NCI-H345 (cell line): ENCODE measurements around the gene SHMT1.
"Not testable (repeated sequence)": the region's sequence is repeated elsewhere in the genome, so short reads cannot be mapped to it uniquely, and the experiment has no call there.

Source experiments
- DNase-seq: peaks from one replicate; lab custom pipeline; 2025; lab: John Stamatoyannopoulos, UW

SHMT1 gene

DNA sequence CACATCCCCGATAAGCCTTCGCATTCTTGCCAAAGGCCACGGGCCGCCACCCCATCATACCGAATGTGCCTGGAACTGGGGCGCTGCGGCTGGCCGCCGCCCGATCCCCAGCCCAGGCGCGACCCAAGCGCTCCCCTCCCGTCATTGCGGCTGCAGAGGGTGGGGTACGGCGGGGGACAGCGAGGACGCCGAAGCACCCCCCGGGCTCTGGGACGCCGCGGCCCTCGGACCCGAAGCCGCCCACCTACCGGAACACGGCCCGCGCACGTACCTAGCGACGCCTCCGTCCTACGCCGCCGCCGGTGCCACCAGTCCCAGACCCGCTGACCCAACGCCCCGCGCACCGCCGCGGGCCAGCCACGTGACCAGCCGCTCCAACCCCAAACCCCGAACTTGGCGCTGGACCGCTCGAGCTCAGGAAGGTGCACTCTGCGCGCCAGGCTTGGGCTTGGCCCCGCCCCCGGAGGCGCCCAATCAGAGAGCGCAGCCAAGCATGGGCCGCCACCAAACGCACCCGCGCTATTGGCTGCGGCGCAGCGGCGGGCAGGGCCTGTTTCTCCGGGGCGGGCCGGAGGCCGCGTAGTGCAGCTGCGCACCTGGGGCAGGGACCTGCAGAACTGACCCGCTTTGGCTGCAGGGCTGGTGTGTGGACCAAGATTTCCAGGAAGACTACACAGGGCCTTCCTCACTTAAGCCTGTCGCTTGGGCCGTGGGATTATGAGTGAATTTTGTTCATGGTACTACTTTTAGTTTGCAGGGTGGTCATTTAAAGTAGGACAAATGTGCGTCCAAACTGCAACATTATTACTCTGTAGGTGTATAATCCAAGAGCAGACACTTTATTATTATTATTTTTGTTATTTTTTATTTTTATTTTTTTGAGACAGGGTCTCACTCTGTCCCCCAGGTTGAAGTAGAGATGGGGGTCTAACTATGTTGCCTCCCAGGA lies at the start of gene SHMT1:
TSS of gene SHMT1 (minus strand) at position 450 of the 949 bp plus-strand sequence. CDS start 7,569 bp downstream, outside the sequence.
- DNase-seq, result peak; percentile 93

DNA sequence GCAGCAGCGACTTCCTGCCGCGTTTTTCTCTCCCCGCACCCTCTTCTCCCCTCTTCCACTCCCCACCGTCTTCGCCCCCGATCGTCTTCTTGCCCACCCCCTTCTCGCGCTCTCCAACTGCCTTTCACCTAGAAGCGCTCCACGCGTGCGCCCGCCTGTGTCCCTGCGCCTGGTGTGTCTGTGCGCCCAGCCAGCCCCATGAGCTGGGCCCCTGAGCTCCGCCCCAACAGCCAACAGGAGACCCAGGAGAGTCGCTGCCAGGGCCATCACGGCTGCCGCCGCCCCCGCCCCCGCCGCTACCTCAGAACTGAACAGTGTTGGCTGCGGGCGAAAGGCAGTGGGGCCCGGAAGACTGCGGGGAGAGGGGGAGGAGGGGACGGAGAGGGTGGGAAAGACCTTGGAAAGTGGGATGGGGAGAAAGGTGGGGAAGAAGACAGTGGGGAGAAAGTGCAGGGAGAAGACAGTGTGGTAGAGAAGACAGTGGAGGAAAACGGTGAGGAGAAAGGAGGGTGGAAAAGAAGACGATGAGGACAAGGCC lies 48.7 kb upstream of the SHMT1 start:
- not testable (repeated sequence) for DNase-seq

- not testable (repeated sequence) for DNase-seq
Measured at GRCh38 chr17:18411377-18411864, 48.1 kb upstream of the SHMT1 start.

GRCh38 chr17:18410736-18411135 lies 47.4 kb upstream of the SHMT1 start:
- not testable (repeated sequence) for DNase-seq

GRCh38 chr17:18409321-18409720 lies 46.0 kb upstream of the SHMT1 start:
- DNase-seq, result not testable (repeated sequence)

GRCh38 chr17:18408906-18409305 lies 45.6 kb upstream of the SHMT1 start:
- not testable (repeated sequence) for DNase-seq

GRCh38 chr17:18403604-18404003 lies 40.3 kb upstream of the SHMT1 start:
- not testable (repeated sequence) for DNase-seq

DNA sequence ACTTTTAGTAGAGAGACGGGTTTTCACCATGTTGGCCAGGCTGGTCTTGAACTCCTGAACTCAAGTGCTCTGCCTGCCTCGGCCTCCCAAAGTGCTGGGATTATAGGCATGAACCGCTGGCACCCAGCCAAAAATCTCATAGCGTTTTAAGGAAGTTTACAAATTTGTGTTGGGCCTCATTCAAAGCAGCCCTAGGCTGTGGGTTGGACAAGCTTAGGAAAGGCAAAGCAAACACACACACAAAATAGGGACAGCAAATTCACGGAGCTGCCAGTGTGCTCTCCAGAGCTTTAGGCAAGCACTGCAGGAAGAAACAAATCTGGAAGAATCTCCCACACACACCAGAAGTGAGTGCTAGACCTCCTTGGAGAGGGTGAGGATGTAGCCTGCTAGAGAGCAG lies 39.8 kb upstream of the SHMT1 start:
- DNase-seq, result not testable (repeated sequence)

DNA sequence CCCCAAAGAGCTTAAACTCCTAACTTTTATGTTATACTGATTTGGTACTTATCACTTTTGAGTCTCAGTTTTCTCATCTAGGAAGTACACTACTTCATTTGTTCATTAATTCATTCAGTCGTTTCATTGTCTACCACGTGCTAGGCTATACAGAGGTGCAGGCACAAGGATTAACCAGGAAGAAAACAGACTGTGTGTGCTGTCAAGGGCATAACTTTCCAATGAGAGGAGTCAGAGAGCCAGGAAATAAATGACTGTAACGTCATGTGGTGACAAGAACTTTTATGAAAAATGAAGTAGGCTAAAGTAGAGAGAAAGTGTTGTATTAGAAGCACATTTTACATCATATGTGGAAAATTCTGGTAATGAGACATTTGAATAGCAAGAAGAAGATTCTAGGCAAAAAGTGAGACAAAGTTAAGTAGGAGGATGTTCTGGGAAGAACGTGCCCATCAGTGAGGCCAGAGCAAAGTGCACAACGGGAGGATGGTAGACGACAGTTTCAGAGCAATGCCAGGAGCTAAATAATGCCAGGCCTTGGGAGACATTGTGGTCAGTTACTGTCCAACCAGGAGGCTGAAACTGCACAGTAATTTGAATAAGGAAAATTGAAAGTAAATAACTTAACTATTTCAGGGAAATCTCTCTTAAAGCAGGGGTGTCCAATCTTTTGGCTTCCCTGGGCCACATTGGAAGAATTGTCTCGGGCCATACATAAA lies 38.7 kb upstream of the SHMT1 start:
- not testable (repeated sequence) for DNase-seq

DNA sequence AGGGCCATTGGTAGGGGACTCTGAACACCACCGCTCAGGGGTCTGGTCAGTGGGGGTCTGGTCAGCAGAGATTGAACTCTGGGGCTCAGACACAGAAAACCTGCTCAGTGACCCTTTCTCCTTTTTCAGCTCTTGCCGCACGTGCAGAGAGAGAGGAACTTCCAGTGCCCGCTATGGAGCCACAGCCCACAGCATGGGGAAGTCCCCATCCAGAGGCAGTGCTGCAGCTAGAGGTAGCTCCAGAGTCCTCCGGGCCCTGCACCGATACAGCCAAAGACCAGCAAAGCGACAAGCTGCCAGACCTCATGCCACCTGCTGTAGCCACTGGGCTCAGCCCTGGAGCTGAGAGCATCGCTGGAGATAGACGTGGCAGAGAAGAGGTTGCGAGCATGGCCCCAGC lies 25.4 kb upstream of the SHMT1 start:
- not testable (repeated sequence) for DNase-seq

GRCh38 chr17:18388266-18388665 lies 24.9 kb upstream of the SHMT1 start:
- not testable (repeated sequence) for DNase-seq

DNA sequence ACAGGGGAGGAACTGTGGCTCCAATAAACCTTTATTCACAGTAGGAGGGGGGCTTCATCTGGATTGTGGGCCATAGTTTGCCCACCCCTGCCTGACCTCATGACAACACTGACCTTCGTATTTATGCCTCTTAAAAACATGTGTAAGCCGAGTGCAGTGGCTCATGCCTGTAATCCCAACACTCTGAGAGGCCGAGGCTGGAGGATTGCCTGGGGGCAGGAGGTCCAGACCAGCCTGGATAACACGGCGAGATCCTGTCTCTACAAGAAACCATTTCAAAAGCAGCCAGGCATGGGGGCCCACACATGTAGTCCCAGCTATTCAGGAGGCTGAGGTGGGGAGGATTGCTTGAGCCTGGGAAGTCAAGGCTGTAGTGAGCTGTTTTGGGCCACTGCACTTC lies 24.2 kb upstream of the SHMT1 start:
- not testable (repeated sequence) for DNase-seq

- DNase-seq, result not testable (repeated sequence)
Measured at GRCh38 chr17:18384271-18384670, 20.9 kb upstream of the SHMT1 start.

GRCh38 chr17:18383079-18383481 lies 19.7 kb upstream of the SHMT1 start:
- peak; percentile 39 for DNase-seq

- DNase-seq, result no peak
Measured at GRCh38 chr17:18382441-18383078, 19.2 kb upstream of the SHMT1 start.

DNA sequence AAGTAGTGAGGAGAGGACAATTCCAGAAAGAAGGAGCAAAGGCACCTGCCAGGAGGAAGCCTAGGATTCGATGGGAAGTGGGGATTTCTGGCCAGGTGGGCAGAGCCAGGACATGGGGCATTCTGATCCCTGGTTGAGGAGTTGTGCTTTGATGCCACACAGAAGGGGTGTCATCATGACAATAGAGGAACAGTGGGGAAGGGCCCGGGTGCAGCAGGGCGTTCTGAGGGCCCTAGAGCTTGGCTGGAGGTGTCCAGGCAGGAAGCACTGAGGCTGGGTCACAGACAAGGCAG lies 18.5 kb upstream of the SHMT1 start:
- DNase-seq, result no peak

- DNase-seq, result no peak
Measured at GRCh38 chr17:18381158-18381952, 18.0 kb upstream of the SHMT1 start.

- no peak for DNase-seq
Measured at GRCh38 chr17:18380471-18381157, 17.3 kb upstream of the SHMT1 start.

DNA sequence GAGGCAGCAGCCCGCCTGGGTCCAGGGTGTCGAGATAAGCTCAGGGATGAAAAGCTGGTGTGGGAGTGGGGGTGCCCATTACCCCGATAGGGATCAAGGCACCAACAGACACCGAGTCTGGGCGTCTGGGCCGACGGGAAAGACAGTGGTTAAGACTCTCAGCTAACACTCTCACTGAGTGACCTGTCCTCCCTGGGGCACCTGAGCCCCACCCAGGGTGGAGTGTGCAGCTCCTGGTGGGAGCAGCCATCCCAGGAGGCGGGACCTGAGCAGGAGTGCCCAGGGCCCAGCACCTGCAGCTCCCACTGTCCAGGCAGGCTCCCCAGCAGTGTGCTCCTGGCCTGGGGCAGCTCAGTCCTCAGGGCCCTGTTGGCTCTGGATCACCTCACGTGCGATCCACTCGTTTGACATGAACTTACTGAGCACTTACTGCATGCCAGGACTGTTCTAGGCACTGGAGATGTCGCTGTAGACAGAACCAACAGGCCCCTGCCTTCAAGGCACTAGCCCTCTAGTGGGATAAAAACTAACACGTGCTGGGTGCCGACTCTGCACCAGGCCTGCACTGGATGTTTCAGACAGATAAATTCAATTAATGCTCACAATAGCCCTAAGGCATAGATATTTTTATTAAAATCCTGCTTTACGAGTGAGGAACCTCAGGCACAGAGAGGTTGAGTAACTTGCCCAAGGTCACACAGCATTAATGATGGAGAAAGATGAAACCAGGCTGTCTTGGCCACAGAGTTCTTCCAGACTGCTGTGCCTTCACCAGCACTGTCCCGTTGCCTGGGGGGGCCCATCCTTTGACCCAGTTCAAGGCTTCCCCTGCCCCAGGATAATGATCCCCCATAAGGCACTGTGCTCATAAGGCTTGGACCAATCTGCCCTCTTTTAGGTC lies 16.1 kb upstream of the SHMT1 start:
- no peak for DNase-seq

DNA sequence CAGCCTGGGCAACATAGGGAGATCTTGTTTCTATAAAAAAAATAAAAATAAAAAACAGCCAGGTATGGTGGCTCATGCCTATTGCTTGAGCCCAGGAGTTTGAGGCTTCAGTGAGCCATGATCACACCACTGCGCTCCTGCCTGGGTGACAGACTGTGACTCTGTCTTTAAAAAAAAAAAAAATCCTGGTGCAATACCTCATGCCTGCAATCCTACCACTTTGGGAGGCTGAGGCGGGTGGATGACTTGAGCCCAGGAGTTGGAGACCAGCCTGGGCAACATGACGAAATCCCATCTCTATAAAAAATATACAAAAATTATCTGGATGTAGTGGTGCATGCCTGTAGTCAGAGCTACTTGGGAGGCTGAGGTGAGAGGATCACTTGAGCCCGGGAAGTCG lies 15.3 kb upstream of the SHMT1 start:
- DNase-seq, result not testable (repeated sequence)
